Stimulated activated CD4-positive, alpha-beta T cell treated with anti-CD3 and anti-CD28 coated beads, Interleukin-4, amount 100 ng/mL, for 48 hours (primary cell): Measurements from ENCODE around the gene TEX22.

Experiments
- DNase-seq, 2 donors: peaks; one replicate each; pipeline ENCODE4 v3.0.0-alpha.2; 2020; ENCODE audit warnings: low read depth in 2 of 2

TEX22 gene

DNA sequence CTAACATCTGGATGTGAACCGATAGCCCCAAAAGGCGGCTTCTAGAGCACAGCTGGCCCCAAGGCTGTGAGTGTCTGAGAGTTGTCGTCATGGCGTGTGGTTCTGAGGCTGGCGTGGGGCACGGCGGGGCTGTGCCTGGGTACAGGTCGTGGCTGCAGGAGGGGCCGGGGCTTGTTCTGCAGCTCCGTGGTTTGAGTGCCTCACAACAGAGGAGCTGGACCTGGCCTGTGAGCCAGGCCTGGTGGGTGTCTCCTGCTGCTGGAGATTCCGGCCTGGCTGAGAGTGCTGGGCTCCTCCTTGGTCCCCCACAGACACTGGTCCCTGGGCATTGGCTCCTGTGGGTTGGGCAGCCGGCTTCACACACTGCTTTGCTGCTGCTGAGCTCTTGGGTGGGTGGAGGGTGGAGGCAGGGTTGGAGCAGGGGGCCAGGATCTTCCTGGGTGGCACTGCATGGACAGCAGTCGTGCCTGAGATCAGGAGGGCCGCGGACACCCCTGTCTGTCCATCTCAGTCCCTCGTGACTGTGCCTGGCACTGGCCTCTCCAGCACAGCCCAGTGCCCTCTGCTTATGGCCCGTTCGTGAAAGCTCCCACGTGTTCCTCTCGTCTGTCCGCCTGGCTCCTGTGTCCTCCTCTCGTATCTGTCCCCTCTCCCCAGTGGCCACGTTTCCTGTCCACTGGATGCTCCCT is 31.8 kb upstream of the TEX22 start:
- DNase-seq = no peak

DNA sequence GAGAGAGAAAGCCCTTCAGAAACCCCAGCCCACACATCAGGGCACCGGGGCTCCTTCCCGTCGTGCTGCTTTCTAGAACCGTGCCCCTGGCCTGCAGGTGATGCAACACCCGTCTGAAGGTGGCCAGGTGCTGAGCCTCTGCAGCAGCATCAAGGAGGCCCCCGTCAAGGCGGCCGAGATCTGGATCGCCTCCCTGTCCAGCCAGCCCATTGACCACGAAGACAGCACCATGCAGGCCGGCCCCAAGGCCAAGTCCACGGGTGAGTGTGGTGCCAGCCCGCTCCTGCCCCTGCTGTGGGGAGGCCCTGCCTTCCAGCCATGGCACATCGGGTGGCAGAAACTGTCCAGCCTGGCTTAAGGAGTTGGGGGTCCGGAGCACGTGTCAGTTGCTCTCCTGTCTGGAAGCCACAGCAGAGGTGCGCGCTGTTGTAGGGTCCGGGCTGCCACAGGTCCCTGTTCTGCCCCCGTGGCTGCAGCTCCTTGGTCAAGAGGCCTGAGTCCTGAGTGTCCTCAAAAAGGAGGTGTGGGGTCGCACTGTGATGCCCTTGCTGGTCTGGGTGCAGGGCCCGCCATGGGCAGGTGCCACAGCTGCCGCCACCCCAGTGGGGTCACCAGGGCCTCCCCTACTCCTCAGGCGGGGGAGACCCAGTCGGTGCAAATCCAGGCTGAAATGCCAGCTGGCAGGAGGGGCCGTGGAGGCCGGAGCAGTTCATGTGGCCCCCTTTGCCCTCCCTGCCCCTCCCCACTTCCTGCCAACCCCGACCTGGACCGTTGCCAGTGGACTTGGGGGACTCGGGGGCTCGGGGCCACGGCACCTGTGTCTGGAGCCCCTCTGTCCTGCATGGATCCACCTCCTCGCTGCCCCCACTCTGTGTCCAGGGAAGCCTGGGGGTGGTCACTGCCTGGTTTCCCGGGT is 31.0 kb upstream of the TEX22 start:
- DNase-seq = no peak

DNA sequence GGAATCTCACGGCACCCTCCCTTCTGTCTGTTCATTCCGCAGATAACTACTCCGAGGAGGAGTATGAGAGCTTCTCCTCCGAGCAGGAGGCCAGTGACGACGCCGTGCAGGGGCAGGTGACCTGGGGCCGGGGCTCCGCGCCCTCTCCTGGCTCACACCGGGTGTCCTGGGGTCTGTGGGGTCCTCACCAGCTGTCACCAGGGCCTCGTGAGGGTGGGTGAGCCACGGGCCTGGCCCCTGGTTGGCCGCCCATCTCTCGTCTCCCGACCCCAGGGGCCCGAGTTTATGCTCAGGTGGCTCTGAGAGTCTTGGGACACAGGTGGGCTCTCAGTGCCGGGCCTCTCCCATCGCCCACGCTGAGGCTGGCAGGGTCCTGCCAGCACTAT is 30.3 kb upstream of the TEX22 start:
- no peak for DNase-seq

GRCh38 chr14:105368426-105368825 is 29.9 kb upstream of the TEX22 start:
- no peak for DNase-seq

- no peak for DNase-seq
These were observed 29.3 kb upstream of the TEX22 start for GRCh38 chr14:105368910-105369652.

DNA sequence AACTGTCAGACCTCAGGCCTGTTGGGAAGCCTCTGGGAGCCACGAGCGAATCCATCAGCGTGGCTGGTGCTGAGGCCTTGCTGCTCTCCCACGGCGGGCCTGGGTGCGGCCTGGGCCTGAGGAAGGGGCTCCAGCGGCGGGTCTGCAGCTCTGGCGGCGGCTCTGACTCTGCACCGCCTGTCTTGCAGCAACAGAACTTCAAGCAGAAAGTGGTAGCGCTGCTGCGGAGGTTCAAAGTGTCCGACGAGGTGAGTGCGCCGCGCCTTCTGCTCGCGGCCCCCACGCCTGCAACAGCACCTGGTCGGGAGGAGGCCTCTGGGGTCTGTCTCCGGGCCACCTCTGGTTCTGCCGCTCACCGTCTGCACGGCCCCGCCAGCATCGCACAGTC is 28.7 kb upstream of the TEX22 start:
- DNase-seq = no peak

DNA sequence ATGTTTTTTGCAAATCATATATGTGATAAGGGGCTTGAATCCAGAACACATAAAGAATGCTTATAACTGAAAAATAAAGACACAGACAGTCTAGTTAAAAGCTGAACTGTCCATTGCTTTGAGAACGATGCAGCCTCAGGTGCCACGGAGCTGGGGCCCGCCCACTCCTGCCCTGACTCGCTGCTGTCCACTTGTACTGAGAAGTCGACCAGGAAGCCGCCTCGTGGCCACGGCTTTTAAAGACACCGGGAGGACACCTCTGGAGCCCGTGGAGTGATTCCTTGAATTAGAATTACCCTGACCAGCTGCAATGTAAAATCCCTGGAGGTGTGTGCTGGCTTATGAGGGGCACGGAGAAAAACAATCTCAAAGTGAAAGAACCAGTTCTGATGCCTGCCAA is 23.9 kb upstream of the TEX22 start:
- DNase-seq = no peak

GRCh38 chr14:105375635-105376057 is 22.7 kb upstream of the TEX22 start:
- DNase-seq = peak; percentile 34 to 43

- DNase-seq = no peak
These were observed 21.6 kb upstream of the TEX22 start for GRCh38 chr14:105376521-105377440.

DNA sequence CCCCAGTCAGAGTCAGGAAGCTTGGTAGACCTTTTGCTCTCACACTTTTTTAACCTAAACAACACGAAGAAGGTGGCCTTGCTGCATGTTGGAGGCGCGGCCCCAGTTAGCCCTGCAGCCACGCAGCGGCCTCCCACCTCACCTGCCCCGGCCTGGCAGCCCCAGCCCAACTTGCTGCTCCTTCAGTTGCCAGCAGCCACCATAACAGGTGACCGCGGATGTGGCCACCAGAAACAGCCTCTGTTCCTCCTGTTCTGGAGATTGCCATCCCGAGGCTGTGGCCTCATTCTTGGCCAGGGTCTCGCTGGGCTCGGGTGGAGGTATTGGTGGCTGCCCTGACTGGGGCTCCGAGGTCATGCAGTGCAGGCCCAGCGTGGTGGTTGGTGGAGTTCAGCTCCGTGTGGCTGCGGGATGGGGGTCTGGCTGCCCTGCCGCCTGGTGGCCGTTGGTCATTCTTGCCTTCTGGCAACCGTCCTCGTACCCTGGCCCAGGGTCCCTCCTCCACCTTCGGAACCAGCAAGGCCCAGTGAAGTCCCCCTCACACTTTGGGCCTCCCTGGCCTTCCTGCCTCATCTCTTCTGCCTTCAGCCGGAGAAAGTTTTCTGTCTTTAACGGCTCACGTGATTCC is 20.7 kb upstream of the TEX22 start:
- DNase-seq = no peak

- no peak for DNase-seq
These were observed 20.1 kb upstream of the TEX22 start for GRCh38 chr14:105378199-105378598.

DNA sequence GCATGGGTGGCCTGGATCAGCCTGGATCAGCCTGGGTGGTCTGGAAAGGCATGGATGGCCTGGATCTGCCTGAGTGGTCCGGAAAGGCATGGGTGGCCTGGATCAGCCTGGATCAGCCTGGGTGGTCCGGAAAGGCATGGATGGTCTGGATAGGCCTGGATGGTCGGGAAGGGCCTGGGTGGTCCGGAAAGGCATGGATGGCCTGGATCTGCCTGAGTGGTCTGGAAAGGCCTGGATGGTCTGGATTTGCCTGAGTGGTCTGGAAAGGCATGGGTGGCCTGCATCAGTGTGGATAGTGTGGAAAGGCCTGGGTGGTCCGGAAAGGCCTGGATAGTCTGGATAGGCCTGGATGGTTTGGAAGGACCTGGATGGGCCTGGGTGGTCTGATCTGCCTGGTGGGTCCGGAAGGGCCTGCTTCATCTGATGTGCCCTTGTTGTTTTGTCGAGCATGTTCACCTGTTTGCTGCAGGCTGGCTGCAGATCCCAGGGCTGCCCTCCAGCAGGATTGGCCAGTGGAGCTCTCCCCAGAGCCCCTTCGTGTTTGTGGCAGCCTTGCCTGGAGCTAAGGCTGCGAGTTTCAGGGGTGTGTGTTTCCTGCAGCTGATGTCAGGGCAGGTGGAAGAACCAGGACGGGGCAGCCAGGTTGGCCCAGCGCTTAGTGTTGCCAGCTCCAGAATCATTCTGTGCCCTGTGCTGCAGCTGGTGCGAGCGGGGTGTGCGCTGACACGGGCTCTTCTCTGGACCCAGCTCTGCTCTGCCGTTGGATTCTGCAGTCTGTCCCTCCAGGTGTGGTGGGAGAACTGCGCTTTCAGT is 19.3 kb upstream of the TEX22 start:
- no peak for DNase-seq

GRCh38 chr14:105379946-105380345 is 18.4 kb upstream of the TEX22 start:
- DNase-seq = no peak

- DNase-seq = no peak
These were observed 17.6 kb upstream of the TEX22 start for GRCh38 chr14:105380756-105381155.

GRCh38 chr14:105381446-105382342 is 16.6 kb upstream of the TEX22 start:
- DNase-seq = no peak

DNA sequence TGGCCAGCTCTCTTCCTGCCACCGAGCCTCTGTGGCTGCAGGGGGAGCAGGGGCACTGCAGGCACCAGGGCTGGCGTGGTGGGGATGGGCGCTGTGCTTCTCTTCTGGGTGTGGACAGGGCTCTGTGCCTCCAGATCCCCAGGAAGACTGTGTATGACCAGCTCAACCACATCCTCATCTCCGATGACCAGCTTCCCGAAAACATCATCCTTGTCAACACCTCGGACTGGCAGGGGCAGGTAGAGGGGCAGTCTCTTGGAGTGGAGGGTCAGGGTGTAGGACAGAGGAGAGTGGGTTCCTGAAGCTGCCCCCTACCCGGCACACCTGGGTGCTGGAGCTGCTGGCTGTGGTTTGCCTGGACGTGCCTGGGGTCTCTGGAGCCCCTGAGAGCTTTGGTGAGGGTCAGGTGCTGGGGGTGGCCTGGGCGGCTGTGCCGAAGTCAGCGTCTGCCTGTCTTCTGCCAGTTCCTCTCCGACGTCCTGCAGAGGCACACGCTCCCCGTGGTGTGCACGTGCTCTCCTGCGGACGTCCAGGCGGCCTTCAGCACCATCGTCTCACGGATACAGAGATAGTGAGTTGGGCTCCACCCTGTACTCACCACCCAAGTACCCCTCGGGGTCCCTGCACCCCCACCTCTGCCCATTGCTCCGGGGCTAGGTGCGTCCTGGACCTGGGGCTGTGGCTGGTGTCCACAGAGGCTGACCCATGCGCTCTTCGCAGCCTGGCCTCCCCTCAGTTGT is 15.8 kb upstream of the TEX22 start:
- no peak for DNase-seq

DNA sequence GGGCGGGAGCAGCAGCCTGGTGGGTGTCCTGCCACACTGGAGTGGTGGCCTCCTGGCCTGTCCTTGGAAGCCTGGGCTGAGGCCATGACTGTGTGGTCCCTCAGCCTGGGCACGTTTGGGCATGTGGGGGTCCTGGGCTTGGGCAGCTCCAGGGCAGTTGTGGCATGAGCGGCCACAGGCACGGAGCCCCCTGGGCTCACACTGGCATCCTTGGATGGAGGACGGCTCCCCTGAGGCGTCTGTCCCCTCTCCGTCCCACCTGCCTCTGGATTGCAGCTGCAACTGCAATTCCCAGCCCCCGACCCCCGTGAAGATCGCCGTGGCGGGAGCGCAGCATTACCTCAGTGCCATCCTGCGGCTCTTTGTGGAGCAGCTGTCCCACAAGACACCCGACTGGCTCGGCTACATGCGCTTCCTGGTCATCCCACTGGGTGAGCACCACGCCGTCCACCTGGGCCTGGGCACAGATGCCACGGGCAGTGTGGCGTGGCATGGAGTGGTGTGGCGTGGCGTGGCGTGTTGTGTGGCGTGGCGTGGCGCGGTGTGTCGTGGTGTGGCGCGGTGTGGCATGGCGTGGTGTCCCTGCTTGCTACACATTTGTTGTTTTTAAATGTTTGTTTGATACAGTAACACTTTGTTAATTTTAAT is 15.1 kb upstream of the TEX22 start:
- no peak for DNase-seq

DNA sequence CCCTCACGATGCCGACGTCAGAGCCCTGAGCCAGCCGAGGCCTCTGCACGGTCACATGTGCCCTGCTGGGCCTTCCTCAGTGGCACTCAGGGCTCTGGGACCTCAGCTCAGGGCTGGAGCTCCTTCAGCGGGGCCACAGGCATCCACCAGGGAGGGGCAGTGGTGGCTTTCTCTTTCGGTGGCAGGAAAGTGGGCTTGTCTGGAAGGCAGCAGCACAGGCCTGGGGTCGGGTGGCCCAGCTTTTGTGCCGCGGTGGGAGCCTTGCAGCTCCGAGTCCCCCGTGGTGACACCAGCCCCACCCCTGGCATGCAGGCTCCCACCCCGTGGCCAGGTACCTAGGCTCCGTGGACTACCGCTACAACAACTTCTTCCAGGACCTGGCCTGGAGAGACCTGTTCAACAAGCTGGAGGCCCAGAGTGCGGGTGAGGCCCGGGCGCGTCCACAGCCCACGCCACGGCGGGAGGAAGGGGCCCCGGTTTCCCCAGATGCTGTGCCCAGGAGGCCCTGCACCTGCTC is 14.2 kb upstream of the TEX22 start:
- no peak for DNase-seq
